AG10803 (cell line): Measurements from ENCODE around the gene PRICKLE2.
A peak's percentile ranks its signal among the peaks of the same experiment; 100 is the strongest.

Experiments used
- DNase-seq: peaks from one replicate; pipeline ENCODE4 v3.0.0; 2010; ENCODE audit warnings: low read depth
- H3K4me3 ChIP-seq: 2 replicates; pipeline ENCODE4 v1.5.1; 2011; ENCODE audit warnings: mild to moderate bottlenecking, low read length, control low read depth
- CTCF ChIP-seq: conservative IDR thresholded peaks from 2 replicates; pipeline ENCODE4 v1.5.1; 2011; ENCODE audit warnings: mild to moderate bottlenecking, low read length, control low read depth, inconsistent platforms

Gene PRICKLE2

GRCh38 chr3:64053581-64053980 lies 171.7 kb downstream of the PRICKLE2 start:
- H3K4me3 ChIP-seq: no peak overlapping the region
- DNase-seq: no peak
- TF ChIP-seq CTCF: no peak

GRCh38 chr3:64053117-64053516 lies 172.1 kb downstream of the PRICKLE2 start:
- no peak for TF ChIP-seq CTCF
- no peak for DNase-seq
- H3K4me3 ChIP-seq: no peak overlapping the region

- no peak for TF ChIP-seq CTCF
- DNase-seq: no peak
- no peak overlapping the region for H3K4me3 ChIP-seq
Observed at GRCh38 chr3:64049832-64050231, 175.4 kb downstream of the PRICKLE2 start.

- TF ChIP-seq CTCF: no peak
- DNase-seq: peak; percentile 59
Observed at GRCh38 chr3:64049136-64049535, 176.1 kb downstream of the PRICKLE2 start.

GRCh38 chr3:64048631-64049061 lies 176.6 kb downstream of the PRICKLE2 start:
- H3K4me3 ChIP-seq: no peak overlapping the region
- peak; percentile 93 for DNase-seq
- no peak for TF ChIP-seq CTCF

More at GRCh38 chr3:64049136-64049535, 176.1 kb downstream of the PRICKLE2 start:
- H3K4me3 ChIP-seq: no peak overlapping the region

GRCh38 chr3:64047787-64048186 lies 177.5 kb downstream of the PRICKLE2 start:
- no peak overlapping the region for H3K4me3 ChIP-seq
- DNase-seq: no peak
- TF ChIP-seq CTCF: no peak

- H3K4me3 ChIP-seq: no peak overlapping the region
- TF ChIP-seq CTCF: no peak
- DNase-seq: no peak
Observed at GRCh38 chr3:64046996-64047594, 178.2 kb downstream of the PRICKLE2 start.
